GM19043 (cell line): Measurements from ENCODE around the gene IRAK2.
"Not testable (repeated sequence)": the region's sequence is repeated elsewhere in the genome, so short reads cannot be mapped to it uniquely, and the experiment has no call there.

ENCODE experiments used
- ATAC-seq: cut with Tn5 transposase; IDR thresholded peaks from one replicate; pipeline ENCODE4 v1.9.1; 2021; ENCODE audit warnings: low read depth; ENCODE audit not compliant: unreplicated experiment

The IRAK2 gene

GRCh38 chr3:10158555-10158954 is 6.2 kb upstream of the IRAK2 start:
- ATAC-seq, result not testable (repeated sequence)

GRCh38 chr3:10160346-10160745 is 4.4 kb upstream of the IRAK2 start:
- ATAC-seq, result no peak

- no peak for ATAC-seq
Observed at GRCh38 chr3:10160925-10161324, 3.8 kb upstream of the IRAK2 start.

GRCh38 chr3:10162185-10162584 is 2.5 kb upstream of the IRAK2 start:
- ATAC-seq, result no peak

- ATAC-seq, result not testable (repeated sequence)
Observed at GRCh38 chr3:10164201-10164545, 546 bp upstream of the IRAK2 start.

GRCh38 chr3:10166213-10166604 is 1.5 kb downstream of the IRAK2 start:
- no peak for ATAC-seq

GRCh38 chr3:10169000-10169496 is 4.3 kb downstream of the IRAK2 start:
- no peak for ATAC-seq

- no peak for ATAC-seq
Observed at GRCh38 chr3:10170915-10171478, 6.3 kb downstream of the IRAK2 start.

GRCh38 chr3:10173095-10173925 is 8.6 kb downstream of the IRAK2 start:
- no peak for ATAC-seq

GRCh38 chr3:10173926-10174435 is 9.3 kb downstream of the IRAK2 start:
- no peak for ATAC-seq

- ATAC-seq, result not testable (repeated sequence)
Observed at GRCh38 chr3:10175334-10175733, 10.6 kb downstream of the IRAK2 start.

- ATAC-seq, result not testable (repeated sequence)
Observed at GRCh38 chr3:10176150-10176549, 11.4 kb downstream of the IRAK2 start.

- ATAC-seq, result no peak
Observed at GRCh38 chr3:10177737-10178136, 13.0 kb downstream of the IRAK2 start.

GRCh38 chr3:10178892-10179291 is 14.2 kb downstream of the IRAK2 start:
- no peak for ATAC-seq

GRCh38 chr3:10180289-10180688 is 15.6 kb downstream of the IRAK2 start:
- no peak for ATAC-seq

GRCh38 chr3:10180738-10181295 is 16.1 kb downstream of the IRAK2 start:
- ATAC-seq, result no peak

- no peak for ATAC-seq
Observed at GRCh38 chr3:10182950-10183349, 18.2 kb downstream of the IRAK2 start.

- no peak for ATAC-seq
Observed at GRCh38 chr3:10184250-10184649, 19.5 kb downstream of the IRAK2 start.

- no peak for ATAC-seq
Observed at GRCh38 chr3:10185804-10186762, 21.4 kb downstream of the IRAK2 start.

- ATAC-seq, result no peak
Observed at GRCh38 chr3:10187290-10187876, 22.7 kb downstream of the IRAK2 start.
